ENCODE measurements around the gene ZNF436.
"Not testable (repeated sequence)": the region's sequence is repeated elsewhere in the genome, so short reads cannot be mapped to it uniquely, and the experiment has no call there.

Gene ZNF436

DNA sequence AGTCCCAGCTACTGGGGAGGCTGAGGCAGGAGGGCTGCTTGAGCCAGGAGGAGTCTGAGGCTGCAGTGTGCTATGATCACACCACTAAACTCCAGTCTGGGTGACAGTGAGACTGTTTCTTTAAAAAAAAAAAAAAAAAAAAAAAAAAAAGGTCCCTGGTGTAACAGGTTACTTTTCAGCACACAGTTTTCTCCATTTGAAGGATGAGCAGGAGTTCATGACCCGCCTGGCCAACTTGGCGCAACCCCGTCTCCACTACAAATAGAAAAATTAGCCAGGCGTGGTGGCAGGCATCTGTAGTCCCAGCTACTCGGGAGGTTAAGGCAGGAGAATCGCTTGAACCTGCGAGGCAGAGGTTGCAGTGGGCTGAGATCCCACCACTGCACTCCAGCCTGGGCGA lies 37.9 kb downstream of the ZNF436 start:
- DNase-seq (ENCODE audit: low read depth): no peak

DNA sequence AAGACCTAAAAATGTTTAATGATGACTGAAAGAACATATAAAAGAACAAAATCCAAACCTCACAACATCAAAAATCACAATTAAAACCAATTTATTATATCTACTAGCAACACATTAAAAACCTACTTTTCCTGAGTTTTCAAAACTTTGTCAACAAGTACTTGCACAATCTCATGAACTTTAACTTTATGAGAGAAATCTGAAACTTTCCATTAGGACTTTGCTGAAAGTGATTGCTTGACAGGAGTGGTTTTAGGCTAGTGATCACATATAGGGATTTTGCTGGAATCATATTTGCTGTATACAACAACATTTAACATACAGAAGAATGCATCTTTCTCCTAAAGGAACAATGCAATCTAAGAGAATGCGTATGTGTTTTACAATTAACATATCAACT lies 38.8 kb downstream of the ZNF436 start:
- no peak for DNase-seq (ENCODE audit: low read depth)
- H3K4me3 ChIP-seq (ENCODE audit: low read depth, low read length): no peak overlapping the region
- no peak for TF ChIP-seq POLR2A (IDR thresholded peaks at IDR 0.05; ENCODE audit: extremely low read depth, insufficient read length)
- TF ChIP-seq MYC (IDR thresholded peaks at IDR 0.05; ENCODE audit: low read depth, low read length): no peak
- TF ChIP-seq, protein P1, sequence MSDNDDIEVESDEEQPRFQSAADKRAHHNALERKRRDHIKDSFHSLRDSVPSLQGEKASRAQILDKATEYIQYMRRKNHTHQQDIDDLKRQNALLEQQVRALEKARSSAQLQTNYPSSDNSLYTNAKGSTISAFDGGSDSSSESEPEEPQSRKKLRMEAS (IDR thresholded peaks at IDR 0.05; ENCODE audit: low read depth, low read length): no peak
- TF ChIP-seq, protein P2, sequence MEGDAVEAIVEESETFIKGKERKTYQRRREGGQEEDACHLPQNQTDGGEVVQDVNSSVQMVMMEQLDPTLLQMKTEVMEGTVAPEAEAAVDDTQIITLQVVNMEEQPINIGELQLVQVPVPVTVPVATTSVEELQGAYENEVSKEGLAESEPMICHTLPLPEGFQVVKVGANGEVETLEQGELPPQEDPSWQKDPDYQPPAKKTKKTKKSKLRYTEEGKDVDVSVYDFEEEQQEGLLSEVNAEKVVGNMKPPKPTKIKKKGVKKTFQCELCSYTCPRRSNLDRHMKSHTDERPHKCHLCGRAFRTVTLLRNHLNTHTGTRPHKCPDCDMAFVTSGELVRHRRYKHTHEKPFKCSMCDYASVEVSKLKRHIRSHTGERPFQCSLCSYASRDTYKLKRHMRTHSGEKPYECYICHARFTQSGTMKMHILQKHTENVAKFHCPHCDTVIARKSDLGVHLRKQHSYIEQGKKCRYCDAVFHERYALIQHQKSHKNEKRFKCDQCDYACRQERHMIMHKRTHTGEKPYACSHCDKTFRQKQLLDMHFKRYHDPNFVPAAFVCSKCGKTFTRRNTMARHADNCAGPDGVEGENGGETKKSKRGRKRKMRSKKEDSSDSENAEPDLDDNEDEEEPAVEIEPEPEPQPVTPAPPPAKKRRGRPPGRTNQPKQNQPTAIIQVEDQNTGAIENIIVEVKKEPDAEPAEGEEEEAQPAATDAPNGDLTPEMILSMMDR (IDR thresholded peaks at IDR 0.05; ENCODE audit: low read depth, low read length): no peak

More for the DNA sequence above, 37.9 kb downstream of the ZNF436 start:
- TF ChIP-seq, protein P1 (IDR thresholded peaks at IDR 0.05; ENCODE audit: low read depth, low read length): no peak
- TF ChIP-seq, protein P2 (IDR thresholded peaks at IDR 0.05; ENCODE audit: low read depth, low read length): no peak
- TF ChIP-seq POLR2A (IDR thresholded peaks at IDR 0.05; ENCODE audit: extremely low read depth, insufficient read length): no peak
- TF ChIP-seq MYC (IDR thresholded peaks at IDR 0.05; ENCODE audit: low read depth, low read length): no peak
- H3K4me3 ChIP-seq (ENCODE audit: low read depth, low read length): no peak overlapping the region

DNA sequence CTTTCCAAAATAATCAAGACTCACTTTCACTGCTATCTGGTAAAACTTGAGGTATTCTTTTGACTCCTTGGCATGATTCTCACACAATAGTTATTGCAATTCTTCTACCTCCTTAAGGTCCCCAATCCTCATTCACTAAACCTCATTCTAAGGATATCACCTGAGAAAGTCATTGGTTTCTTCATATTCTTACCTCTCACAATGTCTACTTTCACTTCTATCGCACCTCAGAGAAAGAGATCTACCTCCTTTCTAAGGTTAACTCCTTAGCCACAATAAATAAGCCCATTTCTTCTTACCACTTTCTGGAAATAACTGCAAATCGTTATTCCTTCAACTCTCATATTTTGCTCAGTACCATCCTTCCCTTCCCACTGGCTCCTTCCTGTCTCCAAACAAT lies 44.2 kb downstream of the ZNF436 start:
- H3K4me3 ChIP-seq (ENCODE audit: low read depth, low read length): no peak overlapping the region
- no peak for DNase-seq (ENCODE audit: low read depth)
- TF ChIP-seq, protein P2 (IDR thresholded peaks at IDR 0.05; ENCODE audit: low read depth, low read length): no peak
- TF ChIP-seq MYC (IDR thresholded peaks at IDR 0.05; ENCODE audit: low read depth, low read length) (no peak), POLR2A (IDR thresholded peaks at IDR 0.05; ENCODE audit: extremely low read depth, insufficient read length) (no peak)
- TF ChIP-seq, protein P1 (IDR thresholded peaks at IDR 0.05; ENCODE audit: low read depth, low read length): no peak

DNA sequence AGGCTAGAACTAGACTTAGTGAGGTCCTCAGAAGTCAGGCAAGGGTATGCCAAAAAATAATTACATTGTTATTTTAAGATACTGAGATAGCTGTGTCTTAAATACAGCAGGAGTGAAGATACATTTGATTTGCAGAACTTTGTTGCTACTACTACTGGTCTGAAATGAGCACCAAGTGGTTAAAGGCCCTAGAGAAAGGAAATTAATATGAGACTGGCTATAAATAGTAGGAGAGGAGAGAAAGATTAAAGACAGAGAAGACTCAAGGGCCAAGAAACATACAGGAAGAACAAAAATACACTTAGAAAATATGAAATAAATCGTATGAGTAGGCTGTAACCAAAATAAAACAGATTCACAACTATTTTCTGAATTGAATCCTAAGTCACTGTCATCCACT lies 46.9 kb downstream of the ZNF436 start:
- DNase-seq (ENCODE audit: low read depth): no peak
- no peak overlapping the region for H3K4me3 ChIP-seq (ENCODE audit: low read depth, low read length)
- TF ChIP-seq, protein P1 (IDR thresholded peaks at IDR 0.05; ENCODE audit: low read depth, low read length): no peak
- TF ChIP-seq MYC (IDR thresholded peaks at IDR 0.05; ENCODE audit: low read depth, low read length): no peak
- TF ChIP-seq, protein P2 (IDR thresholded peaks at IDR 0.05; ENCODE audit: low read depth, low read length): no peak
- TF ChIP-seq POLR2A (IDR thresholded peaks at IDR 0.05; ENCODE audit: extremely low read depth, insufficient read length): no peak

DNA sequence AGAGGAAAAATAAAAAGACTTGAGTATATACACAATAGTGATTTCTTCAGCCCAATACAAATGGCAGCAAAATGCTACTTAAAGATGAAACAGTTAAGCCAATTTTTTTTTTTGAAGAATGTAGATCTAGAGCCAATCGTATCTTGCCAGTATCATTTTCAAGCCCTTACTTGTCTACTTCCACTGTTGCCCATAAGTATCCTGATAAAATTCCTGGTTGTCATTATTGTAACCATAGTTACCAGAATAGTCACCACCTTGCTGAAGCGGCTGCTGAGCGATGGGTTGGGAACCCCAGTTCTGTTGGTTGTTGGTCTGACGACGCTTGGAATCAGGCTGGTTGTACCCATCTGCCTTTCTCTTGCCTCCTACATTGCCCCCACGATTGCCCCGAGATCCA lies 59.4 kb downstream of the ZNF436 start:
- not testable (repeated sequence) for DNase-seq (ENCODE audit: low read depth); H3K4me3 ChIP-seq (ENCODE audit: low read depth, low read length)

All from NB4 (cell line).